H1 (cell line): ENCODE measurements around the gene SLC25A48.

Source experiments
- KDM5A ChIP-seq: fragments of 200-600 bp; IDR thresholded peaks from 2 replicates; pipeline ENCODE4 v1.7.1; 2012; ENCODE audit warnings: mild to moderate bottlenecking, low read length, inconsistent platforms, mixed read lengths
- POLR2A ChIP-seq, 2 experiments: IDR thresholded peaks; 1 replicate in 1 of 2; 2 replicates in 1 of 2; pipeline ENCODE4 v1.6.1; 2011; ENCODE audit warnings: low read depth in 2 of 2, low read length in 2 of 2, mild to moderate bottlenecking in 2 of 2; ENCODE audit errors: control extremely low read depth in 1 of 2

DNA sequence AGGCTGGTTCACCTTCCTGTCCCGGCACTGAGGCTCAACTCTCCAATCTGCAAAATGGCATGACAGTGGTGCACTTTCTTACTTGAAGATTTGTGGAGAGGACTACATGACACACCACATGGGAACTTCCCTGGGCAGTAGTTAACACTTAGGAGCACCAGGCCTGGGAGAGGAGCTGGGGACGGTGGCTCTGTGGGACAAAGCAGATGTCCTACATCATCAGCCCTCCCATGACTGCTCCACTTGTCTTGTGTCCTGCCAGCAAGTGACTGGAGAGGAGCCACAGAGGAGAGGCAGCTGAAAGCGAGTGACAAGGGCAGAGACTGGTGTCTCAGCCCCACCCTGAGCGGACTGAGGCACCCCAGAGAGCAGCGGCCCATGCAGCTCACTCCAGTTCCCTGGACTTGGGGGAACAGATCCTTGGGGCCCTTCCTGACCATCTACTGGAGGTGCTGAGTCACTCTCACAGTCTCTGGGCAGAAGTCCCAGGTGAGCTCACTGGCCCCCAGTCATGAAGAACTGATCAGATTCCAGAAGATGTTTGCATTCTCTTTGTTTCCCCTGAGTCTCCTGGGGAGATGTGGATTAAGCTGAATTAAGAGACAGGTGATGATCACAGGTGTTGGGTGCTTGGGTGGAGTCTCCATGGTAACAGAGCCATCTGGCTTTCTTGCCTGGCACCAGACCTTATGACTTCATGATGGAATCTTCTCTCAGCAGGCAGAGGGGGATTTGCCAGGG, 13.2 kb upstream of the SLC25A48 start:
- no peak for TF ChIP-seq KDM5A
- TF ChIP-seq POLR2A (IDR thresholded peaks at IDR 0.05; ENCODE audit: control extremely low read depth in 1 of 2, low read depth in 2 of 2, low read length in 2 of 2), result no peak
